ENCODE results near the gene PTPN3. TPM values are rescaled to one million over a fixed set of nuclear protein-coding genes. Genes with fewer than 3 reads are reported as not detected.

The PTPN3 gene
- total and polyA plus RNA-seq, 9 of the 15 experiments (the other 6 are each of a cell fraction or from before 2014, with no cell fraction given): 0.02 TPM; not detected in 8

GRCh38 chr9:109440797-109441287 lies 57.3 kb downstream of the PTPN3 start:
- BruUV-seq (replicated peaks): no TSS peak
- no peaks in the 10 kb centered on the region; the same call in 1 of the 2 replicates for H4K20me1 ChIP-seq (replicated peaks; ENCODE audit: control insufficient read depth, insufficient read depth, low read length)
- DNase-seq (ENCODE audit: extremely low read depth in 1 of 4, low spot score in 3 of 4) (peak; percentile 67 to 78 (median 74)), ATAC-seq (peak; percentile 99), FAIRE-seq (peak; percentile 89)
- no peaks in the 10 kb centered on the region for H3K79me2 ChIP-seq (ENCODE audit: control insufficient read depth, insufficient read depth, low read length)
- POLR2A ChIA-PET: interaction anchor here (0.8 to 1.0 kb wide), 3 partner anchors 9 to 12 kb away, joined by 3 to 4 read pairs (median 3); no protein-coding TSS in a partner anchor
- 0% methylated on average over 4 of the region's 4 CpGs for WGBS (ENCODE audit: insufficient coverage, low coverage, missing lambda C conversion rate)
- no peak overlapping the region for H3K4me3 ChIP-seq
- H3K4me1 ChIP-seq (replicated peaks in 1 of 2; ENCODE audit: control insufficient read depth in 2 of 2, insufficient read depth in 2 of 2, low read length in 2 of 2): peaks cover 0 to 3% of the 10 kb centered on the region in 2 experiments; a peak in 2 of 5 replicates
- H3K36me3 ChIP-seq (ENCODE audit: control insufficient read depth, insufficient read depth, low read length): no peaks in the 10 kb centered on the region
- no peak overlapping the region for H3K27ac ChIP-seq (ENCODE audit: extremely low read depth, low read depth, low read length)
- no peak overlapping the region for H3K9ac ChIP-seq (ENCODE audit: insufficient read depth in 1 of 2, low read depth in 2 of 2, low read length in 2 of 2)
- 0 out of 2 replicates have a peak overlapping the region, but pooled peaks have one; percentile 7 for H2AFZ ChIP-seq (ENCODE audit: low read depth, low read length)
- intact Hi-C loops (cut with micrococcal nuclease) (loop anchor here (1.0 to 5.0 kb wide), 3 partner anchors 28 to 376 kb away; no protein-coding TSS in a partner anchor), in situ Hi-C loops (cut with MboI) (no loop called here)
- H3K9me3 ChIP-seq (replicated peaks; ENCODE audit: control insufficient read depth, insufficient read depth, low read depth, low read length): no peaks in the 10 kb centered on the region
- peaks cover 0 to 26% of the 10 kb centered on the region in 2 experiments; a peak in 2 of 5 replicates for H3K27me3 ChIP-seq (ENCODE audit: control insufficient read depth in 2 of 2, insufficient read depth in 2 of 2, low read length in 2 of 2)
- H3K4me2 ChIP-seq (ENCODE audit: insufficient read depth, low read length): peak overlapping the region; percentile 12; the same call in 1 of the 2 replicates
- H3K9me1 ChIP-seq (ENCODE audit: control insufficient read depth, insufficient read depth, low read length): no peaks in the 10 kb centered on the region
- CTCF ChIA-PET (ENCODE audit: low intra/inter-chr PET ratio): interaction anchor here (0.7 to 1.7 kb wide), 5 partner anchors 27 to 377 kb away, joined by 3 to 7 read pairs (median 3); no protein-coding TSS in a partner anchor
- TF ChIP-seq ZNF512 (tag; IDR thresholded peaks at IDR 0.05) (no peak), ATF7 (IDR thresholded peaks at IDR 0.05) (peak; percentile 97), AFF4 (CRISPR knock-in tag; IDR thresholded peaks at IDR 0.05) (no peak), EGR1 (conservative IDR thresholded peaks at IDR 0.05) (no peak), ADNP (tag; IDR thresholded peaks at IDR 0.05) (no peak), RBM15 (IDR thresholded peaks at IDR 0.05; ENCODE audit: insufficient read depth, low read length) (no peak), NCOA4 (IDR thresholded peaks at IDR 0.05; ENCODE audit: partially characterized antibody) (no peak), SFPQ (IDR thresholded peaks at IDR 0.05; ENCODE audit: low read depth, low read length) (no peak), ARID4B (CRISPR knock-in tag; IDR thresholded peaks at IDR 0.05) (no peak)
